Activated T-helper 2 cell treated with anti-CD3 and anti-CD28 coated beads, Interferon-gamma antibody, Interleukin-2, Interleukin-4, amounts not matched to agents 10 μg/mL and 5 μg/mL and 100 μg/mL, durations not matched to agents 14 hours and 24 hours and 36 hours (primary cell): ENCODE data around the gene KCNJ10. TPM values are rescaled to one million over a fixed set of nuclear protein-coding genes. Genes with fewer than 3 reads are reported as not detected.

Experiments
- DNase-seq: peaks from one replicate; pipeline ENCODE4 v3.0.0; 2021; ENCODE audit warnings: low spot score
- H3K27ac Mint-ChIP-seq: one replicate; pipeline ENCODE4 v1.8.0; 2021; ENCODE audit warnings: mixed read lengths
- H3K27me3 Mint-ChIP-seq: one replicate; pipeline ENCODE4 v1.8.0; 2021; ENCODE audit warnings: low read depth, mixed read lengths
- H3K36me3 Mint-ChIP-seq: one replicate; pipeline ENCODE4 v1.8.0; 2021; ENCODE audit warnings: low read depth, mixed read lengths
- H3K4me1 Mint-ChIP-seq: one replicate; pipeline ENCODE4 v1.8.0; 2021; ENCODE audit warnings: low read depth, mixed read lengths
- H3K4me3 Mint-ChIP-seq: one replicate; pipeline ENCODE4 v1.8.0; 2021; ENCODE audit warnings: low read depth, mild to moderate bottlenecking, moderate library complexity, mixed read lengths
- H3K9me3 Mint-ChIP-seq: one replicate; pipeline ENCODE4 v1.8.0; 2021; ENCODE audit warnings: mixed read lengths
- intact Hi-C: fragments of 100-400 bp; cut with micrococcal nuclease; formaldehyde crosslinking; loops from one replicate; pipeline ENCODE4 v1.15.1; 2023
- total RNA-seq: library from RNA; stranded (reverse); gene quantifications from 2 replicates; pipeline ENCODE4 v1.2.3, GENCODE V29; 2022

Gene KCNJ10
- total RNA-seq, 1 donor from 2014 or later = not detected

GRCh38 chr1:160096274-160097116, 26.5 kb upstream of the KCNJ10 start:
- Mint-ChIP-seq H3K4me3 (peak overlapping the region; percentile 27), H3K36me3 (peaks cover 3% of the 10 kb centered on the region), H3K27ac (peak overlapping the region; percentile 82), H3K4me1 (peaks cover 24% of the 10 kb centered on the region), H3K27me3 (no peaks in the 10 kb centered on the region), H3K9me3 (no peaks in the 10 kb centered on the region)
- intact Hi-C loops = no loop called here
- DNase-seq = no peak

GRCh38 chr1:160095382-160096105, 25.6 kb upstream of the KCNJ10 start:
- Mint-ChIP-seq H3K9me3 (no peaks in the 10 kb centered on the region), H3K4me1 (peaks cover 21% of the 10 kb centered on the region), H3K27me3 (no peaks in the 10 kb centered on the region), H3K36me3 (peaks cover 3% of the 10 kb centered on the region), H3K4me3 (no peak overlapping the region), H3K27ac (peak overlapping the region; percentile 7)
- DNase-seq = no peak
- intact Hi-C loops = no loop called here

DNA sequence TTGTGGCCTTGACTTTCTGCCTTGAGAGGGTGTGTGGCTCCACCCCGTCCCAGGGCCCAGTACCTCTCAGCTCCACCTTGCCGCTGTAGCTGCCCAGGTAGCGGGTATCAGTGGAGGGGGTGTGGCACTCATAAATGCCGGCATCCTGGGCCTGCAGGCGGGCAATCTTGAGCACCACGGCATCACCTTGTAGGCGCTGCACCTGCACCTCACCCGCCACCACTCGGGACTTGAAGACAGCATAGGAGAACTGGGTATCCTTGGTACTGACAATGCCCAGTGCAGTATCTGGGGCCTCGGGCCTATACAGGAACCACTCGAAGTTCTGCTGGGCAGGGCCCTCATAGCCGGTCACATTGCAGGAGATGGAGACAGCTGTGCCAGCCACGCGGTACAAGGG, 24.8 kb upstream of the KCNJ10 start:
- peaks cover 3% of the 10 kb centered on the region for H3K36me3 Mint-ChIP-seq
- intact Hi-C loops = no loop called here
- H3K4me1 Mint-ChIP-seq = peaks cover 21% of the 10 kb centered on the region
- no peak for DNase-seq
- no peaks in the 10 kb centered on the region for H3K27me3 Mint-ChIP-seq
- H3K9me3 Mint-ChIP-seq = no peaks in the 10 kb centered on the region
- H3K4me3 Mint-ChIP-seq = no peak overlapping the region
- no peak overlapping the region for H3K27ac Mint-ChIP-seq

- DNase-seq = no peak
- H3K4me3 Mint-ChIP-seq = no peak overlapping the region
- H3K27me3 Mint-ChIP-seq = no peaks in the 10 kb centered on the region
- H3K36me3 Mint-ChIP-seq = peaks cover 4% of the 10 kb centered on the region
- peaks cover 17% of the 10 kb centered on the region for H3K4me1 Mint-ChIP-seq
- no peak overlapping the region for H3K27ac Mint-ChIP-seq
- H3K9me3 Mint-ChIP-seq = no peaks in the 10 kb centered on the region
- intact Hi-C loops = no loop called here
Observed at GRCh38 chr1:160094291-160094625, 24.3 kb upstream of the KCNJ10 start.

- Mint-ChIP-seq H3K27ac (no peak overlapping the region), H3K27me3 (no peaks in the 10 kb centered on the region), H3K4me3 (no peak overlapping the region), H3K36me3 (peaks cover 9% of the 10 kb centered on the region), H3K9me3 (no peaks in the 10 kb centered on the region), H3K4me1 (peaks cover 14% of the 10 kb centered on the region)
- intact Hi-C loops = no loop called here
- DNase-seq = no peak
Observed at GRCh38 chr1:160093624-160094290, 23.8 kb upstream of the KCNJ10 start.

DNA sequence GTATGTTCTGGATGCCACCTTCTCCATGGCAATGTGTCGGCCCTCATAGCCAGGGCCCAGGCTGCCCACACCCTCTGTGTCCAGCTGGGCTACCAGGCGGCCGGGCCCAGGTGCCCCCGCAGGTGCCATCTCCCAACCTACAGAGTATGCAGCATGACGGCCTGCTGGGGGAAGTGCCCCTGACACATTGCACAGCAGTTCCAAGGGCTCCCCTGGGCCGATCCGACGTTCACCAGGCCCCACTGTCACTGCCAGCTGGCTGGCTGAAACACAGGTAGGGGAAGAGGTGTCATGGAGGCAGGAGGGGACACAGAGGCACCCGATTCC, 23.1 kb upstream of the KCNJ10 start:
- peaks cover 14% of the 10 kb centered on the region for H3K4me1 Mint-ChIP-seq
- no peaks in the 10 kb centered on the region for H3K27me3 Mint-ChIP-seq
- no peak overlapping the region for H3K4me3 Mint-ChIP-seq
- intact Hi-C loops = no loop called here
- no peak overlapping the region for H3K27ac Mint-ChIP-seq
- no peak for DNase-seq
- H3K36me3 Mint-ChIP-seq = peaks cover 11% of the 10 kb centered on the region
- no peaks in the 10 kb centered on the region for H3K9me3 Mint-ChIP-seq

- DNase-seq = no peak
Observed at GRCh38 chr1:160092366-160093068, 22.6 kb upstream of the KCNJ10 start.

DNA sequence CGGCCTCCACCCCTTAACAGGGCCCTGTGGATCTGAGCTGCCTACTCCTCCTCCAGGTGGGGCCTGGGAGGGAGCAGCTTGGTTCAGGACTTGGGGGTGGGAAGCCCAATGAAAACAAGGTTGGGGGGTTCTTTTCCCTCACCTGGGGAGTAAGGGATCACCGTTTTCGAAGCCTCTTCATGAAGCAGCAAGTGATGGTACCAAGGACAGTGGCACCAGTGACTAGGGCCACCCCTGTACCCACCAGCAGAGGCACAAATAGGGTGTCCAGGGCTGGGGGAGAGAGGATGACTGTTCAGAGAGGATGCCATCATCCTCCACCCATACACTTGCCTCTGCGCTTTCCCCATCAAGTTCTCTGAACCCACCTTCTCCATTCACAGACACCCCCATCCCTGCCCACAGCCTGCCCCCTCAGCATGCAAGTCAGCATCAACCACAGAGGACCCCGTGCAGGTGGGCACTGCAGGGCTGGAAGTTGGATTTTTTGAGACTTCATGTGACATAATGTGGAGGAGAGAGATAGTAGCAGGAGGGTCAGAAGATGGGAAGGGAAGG, 21.8 kb upstream of the KCNJ10 start:
- H3K9me3 Mint-ChIP-seq = no peaks in the 10 kb centered on the region

More at GRCh38 chr1:160092366-160093068, 22.6 kb upstream of the KCNJ10 start:
- Mint-ChIP-seq H3K36me3 (peaks cover 11% of the 10 kb centered on the region), H3K4me1 (peaks cover 11% of the 10 kb centered on the region), H3K27me3 (no peaks in the 10 kb centered on the region), H3K27ac (no peak overlapping the region), H3K4me3 (no peak overlapping the region), H3K9me3 (no peaks in the 10 kb centered on the region)
- intact Hi-C loops = no loop called here

DNA sequence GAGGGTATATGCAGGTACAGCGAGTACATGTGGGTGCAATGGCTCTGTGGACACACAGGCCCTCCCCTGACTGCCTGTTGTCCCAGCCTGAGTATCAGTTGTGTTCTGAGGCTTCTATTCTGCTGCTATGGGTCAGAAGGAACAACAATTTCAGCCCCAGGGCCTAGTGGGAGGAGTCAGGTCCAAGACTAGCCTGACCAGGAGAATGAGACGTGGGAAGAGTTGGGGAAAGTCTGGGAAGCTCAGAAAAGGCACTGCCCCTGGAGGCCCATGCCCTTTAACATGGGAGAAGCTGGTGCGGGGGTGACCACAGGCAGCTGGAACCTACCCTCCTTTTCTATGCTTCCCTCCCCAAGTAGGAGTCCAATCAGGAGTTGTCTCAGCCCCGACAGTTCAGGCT, 20.8 kb upstream of the KCNJ10 start:
- Mint-ChIP-seq H3K9me3 (no peaks in the 10 kb centered on the region), H3K27ac (no peak overlapping the region), H3K36me3 (peaks cover 11% of the 10 kb centered on the region), H3K4me1 (peaks cover under 1% of the 10 kb centered on the region), H3K27me3 (no peaks in the 10 kb centered on the region), H3K4me3 (no peak overlapping the region)
- intact Hi-C loops = no loop called here
- no peak for DNase-seq

More for the DNA sequence above, 21.8 kb upstream of the KCNJ10 start:
- Mint-ChIP-seq H3K4me3 (no peak overlapping the region), H3K36me3 (peaks cover 11% of the 10 kb centered on the region), H3K27me3 (no peaks in the 10 kb centered on the region), H3K27ac (no peak overlapping the region), H3K4me1 (peaks cover 3% of the 10 kb centered on the region)
- DNase-seq = no peak
- intact Hi-C loops = no loop called here

DNA sequence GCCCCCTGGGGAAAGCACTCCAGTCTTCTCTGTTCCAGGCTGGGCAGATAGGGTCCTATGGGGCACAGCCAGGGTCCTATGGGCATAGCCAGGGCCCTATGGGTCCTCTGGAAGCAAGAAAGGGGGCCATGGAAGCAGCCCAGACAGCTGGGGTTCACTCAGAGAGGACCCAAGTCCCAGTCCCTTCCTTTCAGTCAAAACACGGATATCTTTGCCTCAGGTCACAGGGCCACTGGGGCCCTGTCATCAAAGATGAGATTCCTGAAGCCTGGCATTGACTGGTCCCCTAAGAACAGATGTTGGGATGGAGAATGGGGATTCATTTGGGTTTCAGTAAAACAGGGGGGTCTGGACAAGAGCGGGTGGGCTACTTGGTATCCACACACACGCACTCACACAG, 19.9 kb upstream of the KCNJ10 start:
- H3K36me3 Mint-ChIP-seq = peaks cover 11% of the 10 kb centered on the region
- intact Hi-C loops = no loop called here
- no peaks in the 10 kb centered on the region for H3K27me3 Mint-ChIP-seq
- H3K4me1 Mint-ChIP-seq = peaks cover 2% of the 10 kb centered on the region
- no peaks in the 10 kb centered on the region for H3K9me3 Mint-ChIP-seq
- H3K4me3 Mint-ChIP-seq = no peak overlapping the region
- DNase-seq = no peak
- no peak overlapping the region for H3K27ac Mint-ChIP-seq

DNA sequence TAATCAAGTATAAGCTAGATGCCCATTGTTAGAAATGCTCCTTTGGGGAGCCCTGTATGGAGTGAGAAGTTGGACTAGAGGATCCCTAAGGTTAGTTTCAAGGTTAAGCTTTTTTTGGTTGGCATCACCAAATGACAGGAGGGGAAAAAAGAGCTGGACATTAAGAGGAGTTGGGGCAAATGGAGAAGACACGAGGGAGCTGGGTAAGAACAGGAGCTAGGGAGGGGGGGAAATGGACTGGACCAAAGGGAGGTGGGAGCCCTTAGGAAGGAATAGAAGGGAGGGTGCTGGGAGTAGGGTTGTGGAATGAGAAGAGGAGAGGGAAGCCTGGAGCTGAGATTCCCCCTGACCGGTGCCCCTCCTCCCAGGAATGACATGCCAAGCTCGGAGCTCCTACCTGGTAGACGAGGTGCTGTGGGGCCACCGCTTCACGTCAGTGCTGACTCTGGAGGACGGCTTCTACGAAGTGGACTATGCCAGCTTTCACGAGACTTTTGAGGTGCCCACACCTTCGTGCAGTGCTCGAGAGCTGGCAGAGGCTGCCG, 17.2 kb upstream of the KCNJ10 start:
- DNase-seq = no peak
- intact Hi-C loops = no loop called here
- H3K27ac Mint-ChIP-seq = no peak overlapping the region
- H3K4me3 Mint-ChIP-seq = no peak overlapping the region
- H3K27me3 Mint-ChIP-seq = peaks cover 11% of the 10 kb centered on the region
- no peaks in the 10 kb centered on the region for H3K9me3 Mint-ChIP-seq
- H3K36me3 Mint-ChIP-seq = peaks cover 11% of the 10 kb centered on the region
- peaks cover 6% of the 10 kb centered on the region for H3K4me1 Mint-ChIP-seq

- no peaks in the 10 kb centered on the region for H3K9me3 Mint-ChIP-seq
- intact Hi-C loops = no loop called here
- H3K4me3 Mint-ChIP-seq = no peak overlapping the region
- peaks cover 16% of the 10 kb centered on the region for H3K27me3 Mint-ChIP-seq
- no peak overlapping the region for H3K27ac Mint-ChIP-seq
- no peak for DNase-seq
- H3K4me1 Mint-ChIP-seq = peaks cover 6% of the 10 kb centered on the region
- peaks cover 8% of the 10 kb centered on the region for H3K36me3 Mint-ChIP-seq
Observed at GRCh38 chr1:160086456-160086892, 16.5 kb upstream of the KCNJ10 start.
